ENCODE results near the gene IRF7.
"Not testable (repeated sequence)": the region's sequence is repeated elsewhere in the genome, so short reads cannot be mapped to it uniquely, and the experiment has no call there.

Gene IRF7
- total RNA-seq, result 17.0 to 93.2 (median 28.9) reads per million in 9 experiments

DNA sequence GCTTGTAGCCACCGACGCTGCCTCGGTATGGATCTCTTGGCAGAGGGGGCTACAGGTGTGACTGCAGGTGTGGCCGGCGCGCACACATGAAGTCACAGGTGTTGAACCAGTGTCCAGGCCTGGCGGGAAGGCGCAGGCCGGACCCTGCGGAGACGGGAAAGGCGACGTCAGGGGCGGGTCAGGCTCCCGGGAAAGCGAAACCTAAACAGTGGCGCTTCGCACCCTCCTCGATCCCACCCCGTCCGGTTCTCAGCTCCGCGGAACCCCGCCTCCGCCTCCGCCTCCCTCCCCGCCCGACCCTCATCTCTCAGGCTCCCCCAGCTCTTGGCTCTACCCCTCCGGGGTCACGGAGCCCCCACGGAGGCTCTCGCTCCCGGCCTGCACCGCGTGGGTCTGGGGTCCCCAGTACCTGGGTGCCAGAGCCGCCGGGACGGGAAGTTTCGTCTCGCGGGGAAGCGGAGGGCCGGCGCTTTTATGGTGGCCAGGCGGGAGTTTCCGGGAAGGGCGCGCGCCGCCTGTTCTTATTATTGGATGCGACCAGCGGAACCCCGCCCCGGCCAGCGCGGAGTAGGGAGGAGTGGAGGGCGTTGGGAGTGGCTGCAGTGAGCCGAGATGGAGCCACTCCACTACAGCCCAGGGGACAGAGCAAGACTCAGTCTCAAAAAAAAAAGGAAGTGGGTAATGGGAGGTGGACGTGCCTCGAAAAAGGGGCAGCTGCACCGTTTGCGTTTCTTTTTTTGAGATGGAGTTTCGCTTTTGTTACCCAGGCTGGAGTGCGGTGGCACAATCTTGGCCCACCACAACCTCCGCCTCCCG lies at the start of gene IRF7:
Gene IRF7 (minus strand): TSS at position 447 of the 816 bp plus-strand sequence. CDS start 586 bp downstream, outside the sequence.
- H3K4me3 Mint-ChIP-seq, result peak within 1 kb of the TSS; percentile 85 to 87
- H3K36me3 Mint-ChIP-seq (ENCODE audit: insufficient read depth), result peaks cover 58% of the 10 kb centered on the region
- H3K27ac Mint-ChIP-seq, result peak within 1 kb of the TSS; percentile 89 to 90
- no peaks in the 10 kb centered on the region for H3K9me3 Mint-ChIP-seq
- ATAC-seq (replicated peaks), result peak; percentile 80
- H3K4me1 Mint-ChIP-seq (ENCODE audit: low read depth in 2 of 2), result peaks cover 6 to 21% of the 10 kb centered on the region in 2 donors
- H3K27me3 Mint-ChIP-seq, result no peaks in the 10 kb centered on the region
- peak; percentile 81 to 82 (median 81) for DNase-seq

DNA sequence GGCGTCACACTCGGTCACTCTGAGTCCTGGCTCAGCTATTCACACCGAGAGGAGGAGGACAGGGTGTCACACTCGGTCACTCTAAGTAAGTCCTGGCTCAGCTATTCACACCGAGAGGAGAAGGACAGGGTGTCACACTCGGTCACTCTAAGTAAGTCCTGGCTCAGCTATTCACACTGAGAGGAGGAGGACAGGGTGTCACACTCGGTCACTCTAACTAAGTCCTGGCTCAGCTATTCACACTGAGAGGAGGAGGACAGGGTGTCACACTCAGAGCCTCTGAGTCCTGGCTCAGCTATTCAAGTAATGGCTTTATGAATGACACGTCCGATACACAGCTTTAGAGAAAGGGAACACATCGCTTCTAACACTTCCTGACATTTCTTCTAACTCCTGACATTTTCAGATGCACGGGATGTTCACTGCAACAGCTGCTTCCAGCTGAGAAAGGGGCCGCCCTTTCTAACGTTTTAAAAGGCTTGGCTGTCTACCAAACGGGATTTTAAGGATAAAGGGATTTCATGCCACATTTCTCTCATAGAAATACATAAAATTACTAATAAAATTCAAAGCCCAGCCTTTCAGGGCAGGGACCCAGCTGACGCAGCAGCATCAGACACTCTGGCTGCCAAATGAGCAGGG lies 49.4 kb upstream of the IRF7 start:
- H3K4me1 Mint-ChIP-seq (ENCODE audit: low read depth in 2 of 2), result peaks cover 3 to 7% of the 10 kb centered on the region in 2 donors
- H3K9me3 Mint-ChIP-seq, result no peaks in the 10 kb centered on the region
- H3K27ac Mint-ChIP-seq, result no peak overlapping the region
- DNase-seq (no peak), ATAC-seq (replicated peaks) (no peak)
- no peaks in the 10 kb centered on the region for H3K27me3 Mint-ChIP-seq
- H3K4me3 Mint-ChIP-seq, result no peak overlapping the region
- peaks cover 11% of the 10 kb centered on the region for H3K36me3 Mint-ChIP-seq (ENCODE audit: insufficient read depth)

- H3K27me3 Mint-ChIP-seq, result no peaks in the 10 kb centered on the region
- peaks cover 16% of the 10 kb centered on the region for H3K36me3 Mint-ChIP-seq (ENCODE audit: insufficient read depth)
- DNase-seq (peak in 1 of 3 experiments; percentile 22), ATAC-seq (replicated peaks) (peak; percentile 43)
- H3K27ac Mint-ChIP-seq, result no peak overlapping the region
- no peaks in the 10 kb centered on the region for H3K9me3 Mint-ChIP-seq
- peaks cover 3 to 7% of the 10 kb centered on the region in 2 donors for H3K4me1 Mint-ChIP-seq (ENCODE audit: low read depth in 2 of 2)
- no peak overlapping the region for H3K4me3 Mint-ChIP-seq
These were observed 47.0 kb upstream of the IRF7 start for GRCh38 chr11:662689-663274.

GRCh38 chr11:660681-661444 lies 45.1 kb upstream of the IRF7 start:
- ATAC-seq (replicated peaks), result no peak
- no peak overlapping the region for H3K27ac Mint-ChIP-seq
- H3K36me3 Mint-ChIP-seq (ENCODE audit: insufficient read depth), result peaks cover 17% of the 10 kb centered on the region
- H3K27me3 Mint-ChIP-seq, result no peaks in the 10 kb centered on the region
- H3K9me3 Mint-ChIP-seq, result no peaks in the 10 kb centered on the region
- H3K4me1 Mint-ChIP-seq (ENCODE audit: low read depth in 2 of 2), result peaks cover 0 to 5% of the 10 kb centered on the region in 2 donors
- no peak for DNase-seq
- no peak overlapping the region for H3K4me3 Mint-ChIP-seq

GRCh38 chr11:660281-660680 lies 44.5 kb upstream of the IRF7 start:
- H3K36me3 Mint-ChIP-seq (ENCODE audit: insufficient read depth), result peaks cover 17% of the 10 kb centered on the region
- no peaks in the 10 kb centered on the region for H3K9me3 Mint-ChIP-seq
- DNase-seq, result no peak
- H3K4me3 Mint-ChIP-seq, result no peak overlapping the region
- H3K27ac Mint-ChIP-seq, result no peak overlapping the region
- H3K27me3 Mint-ChIP-seq, result no peaks in the 10 kb centered on the region
- ATAC-seq (replicated peaks), result no peak
- peaks cover 0 to 5% of the 10 kb centered on the region in 2 donors for H3K4me1 Mint-ChIP-seq (ENCODE audit: low read depth in 2 of 2)

DNA sequence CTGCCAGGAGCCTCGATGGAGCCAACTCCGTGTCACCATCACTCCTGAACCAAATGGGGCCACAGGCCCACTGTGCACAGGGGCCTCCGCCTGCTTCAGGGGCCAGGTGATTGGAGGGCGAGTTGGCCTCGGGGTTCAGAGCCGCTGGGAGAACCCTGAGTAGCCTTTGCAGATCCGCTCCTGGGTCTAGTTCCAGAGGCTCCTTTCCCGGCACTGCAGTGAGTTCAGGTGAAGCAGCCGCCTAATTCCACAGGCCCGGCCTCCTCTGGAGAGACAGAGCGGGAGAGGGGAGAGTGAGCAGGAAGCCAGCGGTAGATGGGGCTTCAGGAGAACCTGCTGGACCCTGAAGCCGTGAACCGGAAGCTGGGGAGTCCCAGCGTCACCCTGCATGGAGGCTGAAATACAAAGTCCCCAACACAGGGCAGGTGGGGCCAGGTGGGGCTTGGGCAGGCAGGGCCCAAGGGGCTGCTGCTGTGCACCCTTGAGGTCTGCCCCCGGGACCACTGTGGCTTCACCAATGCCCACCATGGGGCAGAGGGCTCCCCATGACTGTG lies 43.9 kb upstream of the IRF7 start:
- ATAC-seq (replicated peaks), result no peak
- Mint-ChIP-seq H3K9me3 (no peaks in the 10 kb centered on the region), H3K4me1 (ENCODE audit: low read depth in 2 of 2) (peaks cover 0 to 5% of the 10 kb centered on the region in 2 donors), H3K27ac (no peak overlapping the region), H3K36me3 (ENCODE audit: insufficient read depth) (peaks cover 17% of the 10 kb centered on the region), H3K27me3 (no peaks in the 10 kb centered on the region), H3K4me3 (no peak overlapping the region)
- DNase-seq, result no peak

GRCh38 chr11:657691-658126 lies 42.0 kb upstream of the IRF7 start:
- Mint-ChIP-seq H3K9me3 (no peaks in the 10 kb centered on the region), H3K4me1 (ENCODE audit: low read depth in 2 of 2) (peaks cover 0 to 3% of the 10 kb centered on the region in 2 donors), H3K36me3 (ENCODE audit: insufficient read depth) (peaks cover 13% of the 10 kb centered on the region)

GRCh38 chr11:656866-657265 lies 41.1 kb upstream of the IRF7 start:
- no peak overlapping the region for H3K27ac Mint-ChIP-seq
- ATAC-seq (replicated peaks) (no peak), DNase-seq (no peak)
- H3K36me3 Mint-ChIP-seq (ENCODE audit: insufficient read depth), result peaks cover 13% of the 10 kb centered on the region
- peaks cover 0 to 1% of the 10 kb centered on the region in 2 donors for H3K4me1 Mint-ChIP-seq (ENCODE audit: low read depth in 2 of 2)
- H3K27me3 Mint-ChIP-seq, result no peaks in the 10 kb centered on the region
- no peak overlapping the region for H3K4me3 Mint-ChIP-seq
- H3K9me3 Mint-ChIP-seq, result no peaks in the 10 kb centered on the region

More at GRCh38 chr11:657691-658126, 42.0 kb upstream of the IRF7 start:
- no peaks in the 10 kb centered on the region for H3K27me3 Mint-ChIP-seq
- DNase-seq, result no peak
- H3K27ac Mint-ChIP-seq, result no peak overlapping the region
- H3K4me3 Mint-ChIP-seq, result no peak overlapping the region
- no peak for ATAC-seq (replicated peaks)

- H3K27ac Mint-ChIP-seq, result peak overlapping the region in 1 of 2 donors; percentile 6
- peaks cover 13% of the 10 kb centered on the region for H3K36me3 Mint-ChIP-seq (ENCODE audit: insufficient read depth)
- no peaks in the 10 kb centered on the region for H3K27me3 Mint-ChIP-seq
- H3K9me3 Mint-ChIP-seq, result no peaks in the 10 kb centered on the region
- DNase-seq, result no peak
- H3K4me1 Mint-ChIP-seq (ENCODE audit: low read depth in 2 of 2), result peaks cover 0 to 1% of the 10 kb centered on the region in 2 donors
- ATAC-seq (replicated peaks), result no peak
- no peak overlapping the region for H3K4me3 Mint-ChIP-seq
These were observed 40.7 kb upstream of the IRF7 start for GRCh38 chr11:656426-656825.

DNA sequence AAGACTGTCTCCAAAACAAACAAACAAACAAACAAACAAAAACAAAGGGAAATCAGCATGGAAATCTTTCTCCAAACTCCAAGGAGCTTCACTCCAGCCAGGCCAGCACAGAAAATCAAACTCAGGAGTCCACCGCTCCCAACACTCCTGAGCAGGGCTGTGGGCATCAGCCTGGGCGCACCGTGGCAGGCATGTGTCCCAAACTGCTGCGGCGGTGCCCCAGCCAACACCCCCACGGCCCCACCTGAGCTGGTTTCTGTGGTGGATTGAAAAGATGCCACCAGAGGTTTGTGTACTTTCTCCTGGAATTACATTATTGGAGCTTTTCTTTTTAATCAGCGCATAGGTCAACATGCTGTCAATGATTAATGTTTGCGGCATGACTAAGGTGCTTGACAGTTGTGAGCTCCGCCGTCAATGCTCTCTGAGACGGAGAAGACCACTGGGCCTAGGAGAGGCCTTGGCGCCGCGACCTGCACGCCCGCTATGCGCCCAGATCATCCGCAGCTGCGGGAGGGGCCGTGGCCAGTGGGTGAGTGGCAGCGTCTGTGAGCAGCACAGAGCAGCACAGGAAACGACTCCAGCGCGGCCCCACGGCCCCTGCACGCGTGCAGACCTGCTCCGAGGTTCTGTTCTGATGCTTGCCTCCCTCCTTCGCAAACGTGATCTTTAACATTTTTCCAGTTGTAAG lies 39.4 kb upstream of the IRF7 start:
- no peaks in the 10 kb centered on the region for H3K27me3 Mint-ChIP-seq
- DNase-seq, result no peak
- no peaks in the 10 kb centered on the region for H3K9me3 Mint-ChIP-seq
- no peak overlapping the region for H3K27ac Mint-ChIP-seq
- H3K4me1 Mint-ChIP-seq (ENCODE audit: low read depth in 2 of 2), result peaks cover 0 to 1% of the 10 kb centered on the region in 2 donors
- no peak overlapping the region for H3K4me3 Mint-ChIP-seq
- ATAC-seq (replicated peaks), result no peak
- H3K36me3 Mint-ChIP-seq (ENCODE audit: insufficient read depth), result peaks cover 15% of the 10 kb centered on the region

GRCh38 chr11:654444-654843 lies 38.7 kb upstream of the IRF7 start:
- H3K9me3 Mint-ChIP-seq; ATAC-seq (replicated peaks); H3K4me3 Mint-ChIP-seq; H3K4me1 Mint-ChIP-seq (ENCODE audit: low read depth in 2 of 2); DNase-seq; H3K27me3 Mint-ChIP-seq; H3K27ac Mint-ChIP-seq: not testable (repeated sequence)
- peaks cover 20% of the 10 kb centered on the region for H3K36me3 Mint-ChIP-seq (ENCODE audit: insufficient read depth)

- ATAC-seq (replicated peaks), result no peak
- peaks cover 18% of the 10 kb centered on the region for H3K36me3 Mint-ChIP-seq (ENCODE audit: insufficient read depth)
- no peak overlapping the region for H3K27ac Mint-ChIP-seq
- H3K9me3 Mint-ChIP-seq, result no peaks in the 10 kb centered on the region
- H3K4me3 Mint-ChIP-seq, result no peak overlapping the region
- no peak for DNase-seq
- H3K27me3 Mint-ChIP-seq, result no peaks in the 10 kb centered on the region
- H3K4me1 Mint-ChIP-seq (ENCODE audit: low read depth in 2 of 2), result peaks cover 0 to 1% of the 10 kb centered on the region in 2 donors
These were observed 38.1 kb upstream of the IRF7 start for GRCh38 chr11:653837-654236.
